ENCODE results near the gene ZBTB46. TPM values are rescaled to one million over a fixed set of nuclear protein-coding genes. Genes with fewer than 3 reads are reported as not detected.
"Not testable (repeated sequence)": the region's sequence is repeated elsewhere in the genome, so short reads cannot be mapped to it uniquely, and the experiment has no call there.

ZBTB46 gene
- polyA plus RNA-seq, 3 donors, result 0.07 to 2.3 (median 0.37) TPM

DNA sequence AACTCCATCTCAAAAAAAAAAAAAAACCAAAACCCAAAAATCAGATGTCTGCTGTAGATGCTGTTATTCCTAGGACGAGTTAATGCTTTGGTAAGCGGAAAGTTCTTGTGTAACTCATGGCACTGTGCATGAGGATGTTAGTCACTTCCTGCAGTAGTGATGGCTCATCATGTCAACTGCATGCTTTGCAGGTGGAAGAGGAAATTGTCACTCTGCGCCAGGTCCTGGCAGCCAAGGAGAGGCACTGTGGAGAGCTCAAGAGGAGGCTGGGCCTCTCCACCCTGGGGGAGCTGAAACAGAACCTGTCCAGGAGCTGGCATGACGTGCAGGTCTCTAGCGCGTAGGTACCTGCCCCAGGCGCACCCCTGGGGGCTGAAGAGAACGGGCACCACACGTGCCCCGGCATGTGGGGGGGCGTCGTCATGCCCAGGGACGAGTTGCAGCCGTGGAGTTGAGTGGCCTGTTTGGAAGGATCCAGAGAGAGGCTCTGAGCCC is 42.5 kb upstream of the ZBTB46 start:
- H3K4me2 ChIP-seq (replicated peaks; ENCODE audit: extremely low read depth, low read length, poor library complexity, severe bottlenecking), result peak overlapping the region; percentile 49

DNA sequence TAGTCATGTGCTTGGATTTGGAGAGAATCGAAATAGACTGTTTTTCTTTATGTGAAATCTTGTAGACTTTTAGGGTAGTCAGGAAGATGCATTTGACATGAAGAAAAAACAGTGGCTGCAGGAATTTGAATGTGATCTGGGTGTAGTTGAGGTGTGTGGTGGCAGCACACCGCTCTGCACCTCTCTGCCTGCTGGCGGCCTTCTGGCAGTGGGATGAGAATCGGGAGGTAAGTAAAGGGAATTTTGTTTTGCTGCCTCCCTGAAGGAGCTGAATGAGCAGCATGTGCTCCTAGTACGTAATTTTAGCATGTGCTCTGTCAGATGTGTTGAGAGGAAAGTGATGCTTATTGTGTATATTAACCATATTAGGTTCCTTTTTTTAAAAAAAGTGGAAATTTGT is 37.2 kb upstream of the ZBTB46 start:
- H3K79me2 ChIP-seq (ENCODE audit: insufficient read depth, low read length), result peaks cover 80% of the 10 kb centered on the region
- no peak overlapping the region for H2AFZ ChIP-seq (ENCODE audit: insufficient read depth, low read depth, low read length, poor library complexity, severe bottlenecking)
- peaks cover 45 to 69% of the 10 kb centered on the region in 2 donors for H3K36me3 Mint-ChIP-seq
- DNase-seq, result no peak
- peaks cover 50% of the 10 kb centered on the region for H3K4me1 Mint-ChIP-seq
- WGBS (ENCODE audit: insufficient coverage), result 97% methylated on average over 4 of the region's 5 CpGs
- H3K36me3 ChIP-seq (replicated peaks in 1 of 2; ENCODE audit: control insufficient read depth in 1 of 2, insufficient read depth in 2 of 2, low read length in 2 of 2), result peaks cover 35 to 43% of the 10 kb centered on the region in 2 donors
- H3K9me3 Mint-ChIP-seq, result no peaks in the 10 kb centered on the region
- intact Hi-C loops (cut with micrococcal nuclease), result loop anchor here (5.0 to 10.0 kb wide), 2 partner anchors 34 to 333 kb away; partner anchors contain the start of gene PTK6 (in 1 of the 2)
- peak overlapping the region in 4 of 7 donors; percentile 21 to 63 (median 48) for H3K27ac Mint-ChIP-seq
- no peak for TF ChIP-seq CTCF (IDR thresholded peaks at IDR 0.05)
- no peak overlapping the region for H3K4me2 ChIP-seq (replicated peaks; ENCODE audit: extremely low read depth, low read length, poor library complexity, severe bottlenecking)
- H3K9me3 ChIP-seq (replicated peaks in 1 of 2; ENCODE audit: control insufficient read depth in 1 of 2, insufficient read depth in 1 of 2, low read length in 2 of 2), result no peaks in the 10 kb centered on the region
- H3K27me3 Mint-ChIP-seq (ENCODE audit: low read depth in 3 of 3), result peaks cover 0 to 2% (median 0%) of the 10 kb centered on the region in 3 donors
- H3K27ac ChIP-seq (ENCODE audit: low read depth in 1 of 2, low read length in 2 of 2), result peak overlapping the region in 1 of 2 donors; percentile 26
- no peak overlapping the region for H3K4me3 ChIP-seq (replicated peaks in 1 of 3; ENCODE audit: low read depth in 2 of 3, low read length in 3 of 3)
- H4K20me1 ChIP-seq (ENCODE audit: insufficient read depth, low read length), result peaks cover 16% of the 10 kb centered on the region
- H3K4me1 ChIP-seq (ENCODE audit: control insufficient read depth in 1 of 2, insufficient read depth in 2 of 2, low read length in 2 of 2), result peaks cover 47 to 70% of the 10 kb centered on the region in 2 donors
- no peaks in the 10 kb centered on the region for H3K27me3 ChIP-seq (ENCODE audit: control insufficient read depth in 2 of 2, insufficient read depth in 2 of 2, low read length in 2 of 2)
- no peak overlapping the region for H3K9ac ChIP-seq (ENCODE audit: insufficient read depth, low read length, poor library complexity, severe bottlenecking)
- no peak overlapping the region for H3K4me3 Mint-ChIP-seq

More for the DNA sequence above, 42.5 kb upstream of the ZBTB46 start:
- Histone ChIP-seq H3K4me1 (ENCODE audit: control insufficient read depth in 1 of 2, insufficient read depth in 2 of 2, low read length in 2 of 2) (peaks cover 41 to 65% of the 10 kb centered on the region in 2 donors), H3K4me3 (replicated peaks in 1 of 3; ENCODE audit: low read depth in 2 of 3, low read length in 3 of 3) (peak overlapping the region in 1 of 3 experiments; percentile 60), H3K79me2 (ENCODE audit: insufficient read depth, low read length) (peaks cover 82% of the 10 kb centered on the region), H2AFZ (ENCODE audit: insufficient read depth, low read depth, low read length, poor library complexity, severe bottlenecking) (no peak overlapping the region), H3K9ac (ENCODE audit: insufficient read depth, low read length, poor library complexity, severe bottlenecking) (peak overlapping the region; percentile 81), H3K27ac (ENCODE audit: low read depth in 1 of 2, low read length in 2 of 2) (peak overlapping the region; percentile 99 to 100), H4K20me1 (ENCODE audit: insufficient read depth, low read length) (peaks cover 40% of the 10 kb centered on the region), H3K9me3 (replicated peaks in 1 of 2; ENCODE audit: control insufficient read depth in 1 of 2, insufficient read depth in 1 of 2, low read length in 2 of 2) (no peaks in the 10 kb centered on the region), H3K27me3 (ENCODE audit: control insufficient read depth in 2 of 2, insufficient read depth in 2 of 2, low read length in 2 of 2) (no peaks in the 10 kb centered on the region), H3K36me3 (replicated peaks in 1 of 2; ENCODE audit: control insufficient read depth in 1 of 2, insufficient read depth in 2 of 2, low read length in 2 of 2) (peaks cover 68 to 78% of the 10 kb centered on the region in 2 donors)
- H3K4me1 Mint-ChIP-seq, result peaks cover 56% of the 10 kb centered on the region
- DNase-seq, result peak; percentile 97 to 99 (median 99)
- peaks cover 75 to 96% of the 10 kb centered on the region in 2 donors for H3K36me3 Mint-ChIP-seq
- peaks cover 0 to 3% (median 0%) of the 10 kb centered on the region in 3 donors for H3K27me3 Mint-ChIP-seq (ENCODE audit: low read depth in 3 of 3)
- H3K4me3 Mint-ChIP-seq, result peak overlapping the region; percentile 71 to 78
- TF ChIP-seq CTCF (IDR thresholded peaks at IDR 0.05), result no peak
- H3K9me3 Mint-ChIP-seq, result no peaks in the 10 kb centered on the region
- WGBS (ENCODE audit: insufficient coverage), result 19% methylated on average over 13 of the region's 14 CpGs
- intact Hi-C loops (cut with micrococcal nuclease), result loop anchor here (1.0 kb wide), 3 partner anchors 8 to 23 kb away; partner anchors contain the start of gene TPD52L2 (in 1 of the 2)
- H3K27ac Mint-ChIP-seq, result peak overlapping the region; percentile 97 to 100 (median 99)

GRCh38 chr20:63867042-63867441 is 36.0 kb upstream of the ZBTB46 start:
- not testable (repeated sequence) for H3K9me3 Mint-ChIP-seq; H3K9me3 ChIP-seq (replicated peaks in 1 of 2; ENCODE audit: control insufficient read depth in 1 of 2, insufficient read depth in 1 of 2, low read length in 2 of 2); H3K27me3 ChIP-seq (ENCODE audit: control insufficient read depth in 2 of 2, insufficient read depth in 2 of 2, low read length in 2 of 2); DNase-seq; H2AFZ ChIP-seq (ENCODE audit: insufficient read depth, low read depth, low read length, poor library complexity, severe bottlenecking); H3K4me3 ChIP-seq (replicated peaks in 1 of 3; ENCODE audit: low read depth in 2 of 3, low read length in 3 of 3); H3K4me3 Mint-ChIP-seq; H3K4me2 ChIP-seq (replicated peaks; ENCODE audit: extremely low read depth, low read length, poor library complexity, severe bottlenecking); H3K27ac ChIP-seq (ENCODE audit: low read depth in 1 of 2, low read length in 2 of 2); H3K9ac ChIP-seq (ENCODE audit: insufficient read depth, low read length, poor library complexity, severe bottlenecking); H3K27me3 Mint-ChIP-seq (ENCODE audit: low read depth in 3 of 3)
- H3K4me1 ChIP-seq (ENCODE audit: control insufficient read depth in 1 of 2, insufficient read depth in 2 of 2, low read length in 2 of 2), result peaks cover 47 to 71% of the 10 kb centered on the region in 2 donors
- peaks cover 16% of the 10 kb centered on the region for H4K20me1 ChIP-seq (ENCODE audit: insufficient read depth, low read length)
- H3K27ac Mint-ChIP-seq, result peak overlapping the region in 5 of 7 donors; percentile 65 to 98 (median 83)
- intact Hi-C loops (cut with micrococcal nuclease), result loop anchor here (5.0 to 10.0 kb wide), 2 partner anchors 35 to 332 kb away; partner anchors contain the start of gene PTK6 (in 1 of the 2)
- peaks cover 42% of the 10 kb centered on the region for H3K4me1 Mint-ChIP-seq
- peaks cover 37 to 46% of the 10 kb centered on the region in 2 donors for H3K36me3 ChIP-seq (replicated peaks in 1 of 2; ENCODE audit: control insufficient read depth in 1 of 2, insufficient read depth in 2 of 2, low read length in 2 of 2)
- H3K79me2 ChIP-seq (ENCODE audit: insufficient read depth, low read length), result peaks cover 85% of the 10 kb centered on the region
- peaks cover 43 to 67% of the 10 kb centered on the region in 2 donors for H3K36me3 Mint-ChIP-seq
- 97% methylated on average over 10 of the region's 13 CpGs for whole genome bisulfite sequencing (ENCODE audit: insufficient coverage)
